CD4-positive, alpha-beta T cell (primary cell): ENCODE data around the gene TC2N. TPM values are rescaled to one million over a fixed set of nuclear protein-coding genes. Genes with fewer than 3 reads are reported as not detected.
A peak's percentile ranks its signal among the peaks of the same experiment; 100 is the strongest.

ENCODE experiments used
- ATAC-seq: fragments of 200-7000 bp; cut with Tn5 transposase; one replicate; pipeline ENCODE4 v1.10.0; 2022; ENCODE audit warnings: mild to moderate bottlenecking; ENCODE audit not compliant: poor library complexity
- CTCF ChIA-PET: fragments of 350-600 bp; sonication (Branson Sonifier 250); formaldehyde crosslinking; loops from one replicate; lab custom pipeline; 2021; ENCODE audit warnings: antibody characterized with exemption, inconsistent platforms; lab: Charles Lee
- POLR2A ChIA-PET: fragments of 350-600 bp; sonication (Branson Sonifier 250); formaldehyde crosslinking; loops from one replicate; lab custom pipeline; 2021; ENCODE audit warnings: antibody characterized with exemption, inconsistent platforms; lab: Charles Lee
- DNase-seq, 14 experiments: peaks; one replicate each; pipeline ENCODE4 v3.0.0-alpha.2; 2013 to 2020; ENCODE audit warnings: mixed read lengths in 2 of 14
- H3K27ac ChIP-seq, 2 donors: one replicate each; pipeline versions ENCODE4 v1.5.1 to v1.7.0; 2013; ENCODE audit warnings: low read length in 2 of 2, low read depth in 1 of 2, mild to moderate bottlenecking in 1 of 2
- H3K27me3 ChIP-seq, 2 experiments: 1 replicate in 1 of 2; 2 replicates in 1 of 2; pipeline versions ENCODE4 v1.6.1 to v1.7.0; 2013; ENCODE audit warnings: low read length in 2 of 2, control low read depth in 1 of 2, mild to moderate bottlenecking in 1 of 2, moderate library complexity in 1 of 2; ENCODE audit not compliant: insufficient read depth in 2 of 2, control insufficient read depth in 1 of 2
- H3K36me3 ChIP-seq: one replicate; pipeline ENCODE4 v1.6.1; 2013; ENCODE audit warnings: low read length, control low read depth; ENCODE audit not compliant: insufficient read depth
- H3K4me1 ChIP-seq: one replicate; pipeline ENCODE4 v1.6.1; 2013; ENCODE audit warnings: low read length, control low read depth; ENCODE audit not compliant: insufficient read depth
- H3K4me3 ChIP-seq: one replicate; pipeline ENCODE4 v1.5.1; 2013; ENCODE audit warnings: mild to moderate bottlenecking, low read length, moderate library complexity
- H3K9me3 ChIP-seq, 2 experiments: 1 replicate in 1 of 2; 2 replicates in 1 of 2; pipeline versions ENCODE4 v1.6.1 to v1.7.0; 2013; ENCODE audit warnings: low read length in 2 of 2, mild to moderate bottlenecking in 2 of 2, control low read depth in 1 of 2, moderate library complexity in 1 of 2; ENCODE audit not compliant: control insufficient read depth in 1 of 2, insufficient read depth in 1 of 2
- H3K27ac Mint-ChIP-seq: one replicate; pipeline ENCODE4 v1.8.0; 2020; ENCODE audit warnings: mixed read lengths
- H3K27me3 Mint-ChIP-seq: one replicate; pipeline ENCODE4 v1.8.0; 2021; ENCODE audit warnings: mixed read lengths
- H3K36me3 Mint-ChIP-seq: one replicate; pipeline ENCODE4 v1.8.0; 2021; ENCODE audit warnings: low read depth, mixed read lengths
- H3K4me1 Mint-ChIP-seq: one replicate; pipeline ENCODE4 v1.8.0; 2021; ENCODE audit warnings: low read depth, mixed read lengths
- H3K4me3 Mint-ChIP-seq: one replicate; pipeline ENCODE4 v1.8.0; 2020; ENCODE audit warnings: mild to moderate bottlenecking, mixed read lengths
- H3K9me3 Mint-ChIP-seq: one replicate; pipeline ENCODE4 v1.8.0; 2020; ENCODE audit warnings: mixed read lengths
- intact Hi-C, 2 experiments: fragments of 100-400 bp; cut with DNase I in 1 of 2; cut with micrococcal nuclease in 1 of 2; formaldehyde crosslinking; loops; one replicate each; pipeline versions ENCODE4 v1.15.1 to v1.9.0; 2023 to 2025; cut with DNase I, micrococcal nuclease
- total RNA-seq, 174 experiments: library from RNA in 2 of 174; stranded (reverse) in 2 of 174; gene quantifications; one replicate each; pipeline ENCODE4 v1.2.3 and lab custom pipeline; 2021 to 2026
- TF ChIP-seq, protein P1 (sequence below): fragments of 200-600 bp; IDR thresholded peaks from one replicate; pipeline ENCODE4 v1.8.0; 2022; ENCODE audit warnings: antibody characterized with exemption, mild to moderate bottlenecking

TC2N gene
- total RNA-seq, 2 experiments from 2014 or later = 129 to 138 TPM

DNA sequence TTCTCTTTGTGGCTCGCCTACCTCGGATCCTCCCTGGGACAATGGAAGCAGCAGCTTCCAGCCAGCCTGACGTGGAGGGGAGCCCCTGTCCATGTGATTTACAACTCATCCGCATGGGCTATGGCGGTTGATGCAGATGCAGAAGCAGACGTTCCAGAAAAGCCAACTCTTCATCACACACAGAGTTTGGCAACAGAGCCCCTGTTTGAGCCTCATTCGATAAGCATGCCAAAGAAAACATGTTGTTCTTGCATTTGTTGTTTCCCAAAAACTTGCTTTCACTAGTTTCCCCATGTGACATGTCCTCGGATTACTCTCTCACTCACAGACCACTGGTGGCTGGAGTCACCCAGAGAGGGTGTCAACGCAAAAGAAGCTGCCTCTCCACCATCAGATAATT lies 16.4 kb upstream of the TC2N start:
- peaks cover 43% of the 10 kb centered on the region for H3K4me1 Mint-ChIP-seq
- H3K4me3 ChIP-seq = no peak overlapping the region
- peaks cover 23% of the 10 kb centered on the region for H3K4me1 ChIP-seq
- intact Hi-C loops = no loop called here
- DNase-seq (no peak), ATAC-seq (no peak)
- H3K27ac ChIP-seq = no peak overlapping the region
- H3K27ac Mint-ChIP-seq = peak overlapping the region; percentile 2
- ChIA-PET CTCF (interaction anchor here (1.4 kb wide), 1 partner anchor 28 kb away, joined by 5 read pairs; no protein-coding TSS in a partner anchor), POLR2A (interaction anchor here (0.8 kb wide), 1 partner anchor 804 kb away, joined by 3 read pairs; no protein-coding TSS in a partner anchor)
- H3K4me3 Mint-ChIP-seq = no peak overlapping the region
- no peaks in the 10 kb centered on the region for H3K36me3 ChIP-seq
- no peaks in the 10 kb centered on the region for H3K9me3 Mint-ChIP-seq
- H3K27me3 Mint-ChIP-seq = no peaks in the 10 kb centered on the region
- no peaks in the 10 kb centered on the region for H3K9me3 ChIP-seq
- H3K36me3 Mint-ChIP-seq = peaks cover 4% of the 10 kb centered on the region
- TF ChIP-seq, protein P1, sequence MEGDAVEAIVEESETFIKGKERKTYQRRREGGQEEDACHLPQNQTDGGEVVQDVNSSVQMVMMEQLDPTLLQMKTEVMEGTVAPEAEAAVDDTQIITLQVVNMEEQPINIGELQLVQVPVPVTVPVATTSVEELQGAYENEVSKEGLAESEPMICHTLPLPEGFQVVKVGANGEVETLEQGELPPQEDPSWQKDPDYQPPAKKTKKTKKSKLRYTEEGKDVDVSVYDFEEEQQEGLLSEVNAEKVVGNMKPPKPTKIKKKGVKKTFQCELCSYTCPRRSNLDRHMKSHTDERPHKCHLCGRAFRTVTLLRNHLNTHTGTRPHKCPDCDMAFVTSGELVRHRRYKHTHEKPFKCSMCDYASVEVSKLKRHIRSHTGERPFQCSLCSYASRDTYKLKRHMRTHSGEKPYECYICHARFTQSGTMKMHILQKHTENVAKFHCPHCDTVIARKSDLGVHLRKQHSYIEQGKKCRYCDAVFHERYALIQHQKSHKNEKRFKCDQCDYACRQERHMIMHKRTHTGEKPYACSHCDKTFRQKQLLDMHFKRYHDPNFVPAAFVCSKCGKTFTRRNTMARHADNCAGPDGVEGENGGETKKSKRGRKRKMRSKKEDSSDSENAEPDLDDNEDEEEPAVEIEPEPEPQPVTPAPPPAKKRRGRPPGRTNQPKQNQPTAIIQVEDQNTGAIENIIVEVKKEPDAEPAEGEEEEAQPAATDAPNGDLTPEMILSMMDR = no peak
- H3K27me3 ChIP-seq = no peaks in the 10 kb centered on the region

DNA sequence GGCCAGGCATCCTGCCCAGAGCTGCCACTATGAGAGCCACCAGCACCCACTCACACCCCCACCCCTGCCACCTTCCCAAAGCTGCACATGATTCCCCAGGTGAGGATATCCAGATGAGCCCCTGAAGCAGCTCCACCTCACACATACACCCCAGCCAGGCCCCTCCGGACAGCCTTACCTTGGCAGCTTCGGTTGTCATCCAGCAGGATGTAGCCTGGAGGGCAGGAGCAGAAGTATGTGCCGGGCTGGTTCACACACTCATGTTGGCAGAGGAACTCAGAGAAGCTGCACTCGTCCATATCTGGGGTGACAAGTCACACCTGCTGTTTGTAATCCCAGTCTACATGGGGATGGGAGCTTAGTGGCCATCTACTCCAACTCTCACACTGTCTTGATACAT lies 15.4 kb upstream of the TC2N start:
- TF ChIP-seq, protein P1 = no peak
- Histone ChIP-seq H3K9me3 (no peaks in the 10 kb centered on the region), H3K4me3 (no peak overlapping the region), H3K27ac (no peak overlapping the region), H3K27me3 (no peaks in the 10 kb centered on the region), H3K36me3 (no peaks in the 10 kb centered on the region), H3K4me1 (peaks cover 24% of the 10 kb centered on the region)
- Mint-ChIP-seq H3K36me3 (peaks cover 4% of the 10 kb centered on the region), H3K27me3 (no peaks in the 10 kb centered on the region), H3K27ac (peak overlapping the region; percentile 2), H3K4me3 (no peak overlapping the region), H3K4me1 (peaks cover 48% of the 10 kb centered on the region), H3K9me3 (no peaks in the 10 kb centered on the region)
- POLR2A ChIA-PET = interaction anchor here (0.8 to 1.7 kb wide), 4 partner anchors 9 to 19 kb away, joined by 3 to 12 read pairs (median 7); no protein-coding TSS in a partner anchor
- intact Hi-C loops = no loop called here
- ATAC-seq = no peak
- no peak for DNase-seq
- CTCF ChIA-PET = interaction anchor here (0.9 to 1.4 kb wide), 2 partner anchors 8 to 29 kb away, joined by 3 to 5 read pairs; no protein-coding TSS in a partner anchor

DNA sequence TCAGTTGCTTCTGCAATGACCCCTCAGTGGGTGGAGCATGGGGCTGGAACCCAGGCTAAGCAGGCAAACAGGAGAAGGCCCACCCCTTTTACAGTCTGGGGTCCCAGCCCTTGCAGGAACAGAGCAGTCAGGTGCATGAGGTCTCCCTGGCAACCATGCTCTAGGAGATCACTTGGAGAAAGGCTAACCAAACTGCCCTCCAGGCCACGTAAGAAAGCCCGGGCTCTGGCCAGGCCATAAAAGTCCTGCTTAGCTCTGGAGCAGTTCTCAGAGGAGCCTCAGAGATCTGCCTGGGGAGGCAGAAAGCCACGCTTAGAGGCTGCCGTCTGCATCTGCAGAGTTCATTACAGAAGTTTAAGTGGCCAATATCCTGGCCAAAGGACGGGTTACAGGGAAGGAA lies 15.0 kb upstream of the TC2N start:
- CTCF ChIA-PET = interaction anchor here (0.9 to 1.4 kb wide), 2 partner anchors 8 to 29 kb away, joined by 3 to 5 read pairs; no protein-coding TSS in a partner anchor
- Mint-ChIP-seq H3K27me3 (no peaks in the 10 kb centered on the region), H3K4me3 (no peak overlapping the region), H3K36me3 (peaks cover 4% of the 10 kb centered on the region), H3K27ac (no peak overlapping the region), H3K9me3 (no peaks in the 10 kb centered on the region), H3K4me1 (peaks cover 52% of the 10 kb centered on the region)
- intact Hi-C loops = no loop called here
- ATAC-seq (no peak), DNase-seq (no peak)
- Histone ChIP-seq H3K9me3 (no peaks in the 10 kb centered on the region), H3K4me1 (peaks cover 28% of the 10 kb centered on the region), H3K4me3 (no peak overlapping the region), H3K36me3 (no peaks in the 10 kb centered on the region), H3K27ac (no peak overlapping the region), H3K27me3 (no peaks in the 10 kb centered on the region)
- POLR2A ChIA-PET = interaction anchor here (0.8 to 1.7 kb wide), 4 partner anchors 8 to 19 kb away, joined by 3 to 12 read pairs (median 7); no protein-coding TSS in a partner anchor
- TF ChIP-seq, protein P1 = no peak
